ENCODE measurements around the gene GNRH2. TPM values are rescaled to one million over a fixed set of nuclear protein-coding genes. Genes with fewer than 3 reads are reported as not detected.

Gene GNRH2
- total and polyA plus RNA-seq, 2 of the 8 experiments (the other 6 are each of a cell fraction or from before 2014, with no cell fraction given), result 0.09 to 0.82 TPM

DNA sequence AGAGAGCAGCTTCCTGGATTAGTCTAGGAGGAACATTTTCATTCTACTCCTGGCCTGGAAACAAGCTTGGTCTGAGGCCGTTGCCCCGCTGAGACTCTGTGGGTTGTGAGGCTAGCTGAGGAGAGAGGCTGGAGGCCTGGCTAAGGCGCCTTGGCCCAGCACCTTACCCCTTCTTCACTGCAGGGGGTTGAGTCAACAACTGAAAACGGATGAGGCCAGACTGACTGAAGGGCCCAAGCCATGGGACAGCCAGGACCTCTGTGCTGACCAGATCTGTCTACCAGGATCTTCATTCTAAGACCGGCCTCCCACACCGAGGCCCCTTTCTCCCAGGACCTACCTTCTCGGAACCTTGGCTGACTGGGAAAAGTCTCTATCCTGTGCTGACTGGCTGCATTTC is 44.6 kb downstream of the GNRH2 start (continued):
- TF ChIP-seq, protein P1, sequence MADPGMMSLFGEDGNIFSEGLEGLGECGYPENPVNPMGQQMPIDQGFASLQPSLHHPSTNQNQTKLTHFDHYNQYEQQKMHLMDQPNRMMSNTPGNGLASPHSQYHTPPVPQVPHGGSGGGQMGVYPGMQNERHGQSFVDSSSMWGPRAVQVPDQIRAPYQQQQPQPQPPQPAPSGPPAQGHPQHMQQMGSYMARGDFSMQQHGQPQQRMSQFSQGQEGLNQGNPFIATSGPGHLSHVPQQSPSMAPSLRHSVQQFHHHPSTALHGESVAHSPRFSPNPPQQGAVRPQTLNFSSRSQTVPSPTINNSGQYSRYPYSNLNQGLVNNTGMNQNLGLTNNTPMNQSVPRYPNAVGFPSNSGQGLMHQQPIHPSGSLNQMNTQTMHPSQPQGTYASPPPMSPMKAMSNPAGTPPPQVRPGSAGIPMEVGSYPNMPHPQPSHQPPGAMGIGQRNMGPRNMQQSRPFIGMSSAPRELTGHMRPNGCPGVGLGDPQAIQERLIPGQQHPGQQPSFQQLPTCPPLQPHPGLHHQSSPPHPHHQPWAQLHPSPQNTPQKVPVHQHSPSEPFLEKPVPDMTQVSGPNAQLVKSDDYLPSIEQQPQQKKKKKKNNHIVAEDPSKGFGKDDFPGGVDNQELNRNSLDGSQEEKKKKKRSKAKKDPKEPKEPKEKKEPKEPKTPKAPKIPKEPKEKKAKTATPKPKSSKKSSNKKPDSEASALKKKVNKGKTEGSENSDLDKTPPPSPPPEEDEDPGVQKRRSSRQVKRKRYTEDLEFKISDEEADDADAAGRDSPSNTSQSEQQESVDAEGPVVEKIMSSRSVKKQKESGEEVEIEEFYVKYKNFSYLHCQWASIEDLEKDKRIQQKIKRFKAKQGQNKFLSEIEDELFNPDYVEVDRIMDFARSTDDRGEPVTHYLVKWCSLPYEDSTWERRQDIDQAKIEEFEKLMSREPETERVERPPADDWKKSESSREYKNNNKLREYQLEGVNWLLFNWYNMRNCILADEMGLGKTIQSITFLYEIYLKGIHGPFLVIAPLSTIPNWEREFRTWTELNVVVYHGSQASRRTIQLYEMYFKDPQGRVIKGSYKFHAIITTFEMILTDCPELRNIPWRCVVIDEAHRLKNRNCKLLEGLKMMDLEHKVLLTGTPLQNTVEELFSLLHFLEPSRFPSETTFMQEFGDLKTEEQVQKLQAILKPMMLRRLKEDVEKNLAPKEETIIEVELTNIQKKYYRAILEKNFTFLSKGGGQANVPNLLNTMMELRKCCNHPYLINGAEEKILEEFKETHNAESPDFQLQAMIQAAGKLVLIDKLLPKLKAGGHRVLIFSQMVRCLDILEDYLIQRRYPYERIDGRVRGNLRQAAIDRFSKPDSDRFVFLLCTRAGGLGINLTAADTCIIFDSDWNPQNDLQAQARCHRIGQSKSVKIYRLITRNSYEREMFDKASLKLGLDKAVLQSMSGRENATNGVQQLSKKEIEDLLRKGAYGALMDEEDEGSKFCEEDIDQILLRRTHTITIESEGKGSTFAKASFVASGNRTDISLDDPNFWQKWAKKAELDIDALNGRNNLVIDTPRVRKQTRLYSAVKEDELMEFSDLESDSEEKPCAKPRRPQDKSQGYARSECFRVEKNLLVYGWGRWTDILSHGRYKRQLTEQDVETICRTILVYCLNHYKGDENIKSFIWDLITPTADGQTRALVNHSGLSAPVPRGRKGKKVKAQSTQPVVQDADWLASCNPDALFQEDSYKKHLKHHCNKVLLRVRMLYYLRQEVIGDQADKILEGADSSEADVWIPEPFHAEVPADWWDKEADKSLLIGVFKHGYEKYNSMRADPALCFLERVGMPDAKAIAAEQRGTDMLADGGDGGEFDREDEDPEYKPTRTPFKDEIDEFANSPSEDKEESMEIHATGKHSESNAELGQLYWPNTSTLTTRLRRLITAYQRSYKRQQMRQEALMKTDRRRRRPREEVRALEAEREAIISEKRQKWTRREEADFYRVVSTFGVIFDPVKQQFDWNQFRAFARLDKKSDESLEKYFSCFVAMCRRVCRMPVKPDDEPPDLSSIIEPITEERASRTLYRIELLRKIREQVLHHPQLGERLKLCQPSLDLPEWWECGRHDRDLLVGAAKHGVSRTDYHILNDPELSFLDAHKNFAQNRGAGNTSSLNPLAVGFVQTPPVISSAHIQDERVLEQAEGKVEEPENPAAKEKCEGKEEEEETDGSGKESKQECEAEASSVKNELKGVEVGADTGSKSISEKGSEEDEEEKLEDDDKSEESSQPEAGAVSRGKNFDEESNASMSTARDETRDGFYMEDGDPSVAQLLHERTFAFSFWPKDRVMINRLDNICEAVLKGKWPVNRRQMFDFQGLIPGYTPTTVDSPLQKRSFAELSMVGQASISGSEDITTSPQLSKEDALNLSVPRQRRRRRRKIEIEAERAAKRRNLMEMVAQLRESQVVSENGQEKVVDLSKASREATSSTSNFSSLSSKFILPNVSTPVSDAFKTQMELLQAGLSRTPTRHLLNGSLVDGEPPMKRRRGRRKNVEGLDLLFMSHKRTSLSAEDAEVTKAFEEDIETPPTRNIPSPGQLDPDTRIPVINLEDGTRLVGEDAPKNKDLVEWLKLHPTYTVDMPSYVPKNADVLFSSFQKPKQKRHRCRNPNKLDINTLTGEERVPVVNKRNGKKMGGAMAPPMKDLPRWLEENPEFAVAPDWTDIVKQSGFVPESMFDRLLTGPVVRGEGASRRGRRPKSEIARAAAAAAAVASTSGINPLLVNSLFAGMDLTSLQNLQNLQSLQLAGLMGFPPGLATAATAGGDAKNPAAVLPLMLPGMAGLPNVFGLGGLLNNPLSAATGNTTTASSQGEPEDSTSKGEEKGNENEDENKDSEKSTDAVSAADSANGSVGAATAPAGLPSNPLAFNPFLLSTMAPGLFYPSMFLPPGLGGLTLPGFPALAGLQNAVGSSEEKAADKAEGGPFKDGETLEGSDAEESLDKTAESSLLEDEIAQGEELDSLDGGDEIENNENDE (IDR thresholded peaks at IDR 0.05; ENCODE audit: insufficient replicate concordance, low read length), result no peak
- TF ChIP-seq TCF12 (IDR thresholded peaks at IDR 0.05; ENCODE audit: low read depth, low read length), result no peak

Data from H1 (cell line).